Left colon (tissue), 2 donors: ENCODE results near the gene UNCX. TPM values are rescaled to one million over a fixed set of nuclear protein-coding genes. Genes with fewer than 3 reads are reported as not detected.
"Not testable (repeated sequence)": the region's sequence is repeated elsewhere in the genome, so short reads cannot be mapped to it uniquely, and the experiment has no call there.

Experiments
- ATAC-seq: fragments of 200-7000 bp; cut with Tn5 transposase; one replicate; pipeline ENCODE4 v1.9.1; 2020; ENCODE audit warnings: mild to moderate bottlenecking, moderate library complexity
- DNase-seq, 2 donors: peaks; one replicate each; pipeline ENCODE4 v3.0.0-alpha.2; 2020
- intact Hi-C, 2 donors: fragments of 100-400 bp; cut with DNase I in 1 of 2; cut with micrococcal nuclease in 1 of 2; formaldehyde crosslinking; loops; one replicate each; pipeline versions ENCODE4 v1.11.2 to v1.14.0; 2022; cut with DNase I, micrococcal nuclease
- total RNA-seq, 2 donors: library from RNA; stranded (reverse); fragmentation: NEBNext Ultra II Directional; extraction: Animal tissue kit (Norgen Biotek cat#: 25700); gene quantifications; one replicate each; pipeline ENCODE4 v1.2.1, GENCODE V29; 2021
- donor health status: DM: no; HTN: no; CAD: no.
- donor health status: DM: yes; HTN: yes; CAD: no.

Gene UNCX
- total RNA-seq, 2 donors from 2014 or later, result not detected

DNA sequence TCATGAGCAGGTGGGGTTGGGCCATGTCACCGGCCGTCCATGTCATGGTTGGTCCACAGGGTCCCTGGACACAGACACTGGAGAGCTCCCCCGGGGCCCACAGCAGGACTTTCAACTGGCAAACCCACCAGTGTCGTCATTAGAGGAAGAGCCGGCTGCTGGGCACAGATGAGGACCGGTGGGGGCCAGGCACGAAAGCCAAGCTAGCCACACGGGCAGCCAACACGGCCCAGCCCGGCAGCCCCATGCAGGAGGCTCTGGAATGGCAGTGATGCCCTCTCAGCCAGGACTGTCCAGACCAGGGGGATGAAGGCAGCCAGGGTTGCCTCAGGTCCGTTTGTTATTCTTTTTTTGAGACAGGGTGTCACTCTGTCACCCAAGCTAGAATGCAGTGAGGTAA lies 21.1 kb upstream of the UNCX start:
- intact Hi-C loops, result no loop called here
- ATAC-seq (no peak), DNase-seq (no peak)

DNA sequence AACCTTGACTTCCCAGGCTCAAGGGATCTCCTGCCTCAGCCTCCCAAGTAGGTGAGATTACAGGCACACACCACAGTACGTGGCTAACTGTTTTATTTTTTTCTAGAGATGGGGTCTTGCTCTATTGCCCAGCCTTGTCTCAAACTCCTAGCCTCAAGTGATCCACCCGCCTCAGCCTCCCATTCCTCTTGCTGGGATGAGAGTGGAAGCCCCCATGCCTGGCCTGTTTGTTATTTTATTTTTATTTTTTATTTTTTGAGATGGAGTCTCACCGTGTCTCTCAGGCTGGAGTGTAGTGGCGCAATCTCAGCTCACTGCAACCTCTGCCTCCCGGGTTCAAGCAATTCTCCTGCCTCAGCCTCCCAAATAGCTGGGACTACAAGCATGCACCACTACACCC lies 20.6 kb upstream of the UNCX start:
- DNase-seq, intact Hi-C loops, ATAC-seq: not testable (repeated sequence)

DNA sequence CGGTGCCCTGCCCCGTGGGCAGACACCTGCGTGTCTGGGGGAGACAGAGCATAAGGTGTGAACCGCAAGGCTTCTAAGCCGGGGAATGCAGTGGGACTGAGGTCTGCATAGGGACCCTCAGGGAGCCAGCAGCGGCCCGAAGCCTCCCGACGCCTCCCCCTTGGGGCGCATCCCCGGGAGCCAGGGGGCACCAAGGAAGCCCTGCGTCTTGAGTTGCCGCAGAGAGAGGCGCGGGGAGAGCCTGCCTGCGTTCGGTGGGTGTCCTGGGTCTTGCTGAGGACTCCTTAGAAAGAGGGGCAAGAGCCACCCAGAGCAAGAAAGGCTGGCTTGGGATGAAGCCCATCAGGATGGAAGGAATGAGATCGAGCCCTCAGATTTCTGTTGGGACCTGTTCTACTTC lies 18.2 kb upstream of the UNCX start:
- ATAC-seq, result no peak
- intact Hi-C loops, result no loop called here
- DNase-seq, result no peak

DNA sequence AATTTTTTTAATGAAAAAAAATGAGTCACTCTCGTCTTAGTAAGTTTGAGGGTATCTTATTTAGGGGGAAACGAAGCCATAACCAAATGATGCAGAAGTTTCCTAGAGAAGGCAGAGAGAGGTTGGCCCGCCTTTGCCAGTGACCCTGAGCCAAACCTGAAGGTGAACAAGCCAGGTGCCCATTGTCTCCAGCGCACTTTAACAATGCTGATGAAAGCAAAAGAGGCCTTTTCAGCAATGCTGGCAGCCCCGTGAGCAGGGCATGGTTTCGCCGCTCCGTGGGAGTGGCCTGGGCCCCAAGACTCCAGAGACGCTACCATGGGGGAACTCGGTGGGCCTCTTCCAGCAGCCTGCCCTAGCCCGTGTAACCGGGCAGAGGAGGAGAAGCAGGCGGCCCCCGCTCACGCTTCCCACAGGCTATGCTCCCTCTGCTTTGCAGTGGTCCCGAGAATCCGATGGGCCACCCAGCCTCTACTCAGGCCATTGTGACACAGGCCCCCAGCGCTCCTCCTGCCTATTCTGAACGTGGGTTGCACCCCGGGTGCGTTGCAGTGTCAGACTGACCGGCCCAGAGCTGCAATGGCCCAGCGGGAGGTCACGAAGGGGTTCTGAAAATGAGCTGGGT lies 14.0 kb upstream of the UNCX start:
- ATAC-seq (no peak), DNase-seq (no peak)
- intact Hi-C loops, result no loop called here

DNA sequence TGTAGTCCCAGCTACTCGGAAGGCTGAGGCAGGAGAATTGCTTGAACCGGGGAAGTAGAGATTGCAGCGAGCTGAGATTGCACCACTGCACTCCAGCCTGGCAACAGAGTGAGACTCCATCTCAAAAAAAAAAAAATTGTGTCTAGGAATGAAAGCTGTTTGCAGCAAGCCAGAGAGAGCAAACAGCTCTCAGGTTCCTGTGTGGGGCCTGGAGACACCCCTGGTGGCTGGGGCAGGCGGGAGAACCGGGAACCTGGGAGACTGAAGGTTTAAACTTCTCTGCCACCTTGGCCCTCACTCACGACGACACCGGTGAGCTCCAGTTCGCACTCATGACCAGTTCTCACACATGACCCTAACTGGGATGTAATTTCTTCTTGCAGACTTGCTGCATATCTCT lies 13.2 kb upstream of the UNCX start:
- intact Hi-C loops, result no loop called here
- ATAC-seq, result no peak
- DNase-seq, result no peak

DNA sequence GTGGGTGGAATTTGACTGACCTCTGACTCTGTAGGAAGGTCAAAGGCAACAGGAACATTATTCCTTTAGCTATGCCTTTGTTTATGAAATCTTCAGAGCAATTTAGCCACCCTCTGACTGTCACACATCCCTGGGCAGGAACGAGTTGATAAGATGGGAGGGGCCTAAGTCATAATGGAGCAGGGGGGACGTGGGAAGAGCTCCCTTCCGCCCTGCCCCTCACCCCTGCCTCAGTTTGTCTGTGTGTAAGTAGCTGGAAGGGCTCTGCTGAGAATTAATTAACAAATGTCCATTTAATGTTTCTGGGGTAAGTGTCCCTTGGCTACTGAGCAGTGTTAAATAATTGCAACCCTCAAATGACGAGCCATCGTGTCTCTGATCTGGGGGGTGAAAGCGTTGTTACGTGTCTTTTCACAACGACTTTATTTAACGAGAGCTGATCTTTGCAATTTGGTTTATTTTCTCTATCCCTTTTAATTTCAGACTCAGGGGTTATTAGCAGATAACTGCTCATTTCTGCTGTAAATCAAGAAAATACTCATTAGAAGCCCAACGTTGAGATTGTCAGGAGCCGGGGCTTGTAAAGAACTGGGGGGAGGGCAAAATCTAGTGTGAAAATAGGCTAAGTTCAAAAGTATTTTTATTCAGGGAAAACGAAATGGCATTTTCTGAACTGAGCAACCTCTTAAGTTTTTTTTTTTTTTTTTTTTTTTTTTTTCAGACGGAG lies 12.5 kb upstream of the UNCX start:
- ATAC-seq (no peak), DNase-seq (no peak)
- intact Hi-C loops, result loop anchor here (10.0 kb wide), 3 partner anchors 195 to 255 kb away; no protein-coding TSS in a partner anchor

DNA sequence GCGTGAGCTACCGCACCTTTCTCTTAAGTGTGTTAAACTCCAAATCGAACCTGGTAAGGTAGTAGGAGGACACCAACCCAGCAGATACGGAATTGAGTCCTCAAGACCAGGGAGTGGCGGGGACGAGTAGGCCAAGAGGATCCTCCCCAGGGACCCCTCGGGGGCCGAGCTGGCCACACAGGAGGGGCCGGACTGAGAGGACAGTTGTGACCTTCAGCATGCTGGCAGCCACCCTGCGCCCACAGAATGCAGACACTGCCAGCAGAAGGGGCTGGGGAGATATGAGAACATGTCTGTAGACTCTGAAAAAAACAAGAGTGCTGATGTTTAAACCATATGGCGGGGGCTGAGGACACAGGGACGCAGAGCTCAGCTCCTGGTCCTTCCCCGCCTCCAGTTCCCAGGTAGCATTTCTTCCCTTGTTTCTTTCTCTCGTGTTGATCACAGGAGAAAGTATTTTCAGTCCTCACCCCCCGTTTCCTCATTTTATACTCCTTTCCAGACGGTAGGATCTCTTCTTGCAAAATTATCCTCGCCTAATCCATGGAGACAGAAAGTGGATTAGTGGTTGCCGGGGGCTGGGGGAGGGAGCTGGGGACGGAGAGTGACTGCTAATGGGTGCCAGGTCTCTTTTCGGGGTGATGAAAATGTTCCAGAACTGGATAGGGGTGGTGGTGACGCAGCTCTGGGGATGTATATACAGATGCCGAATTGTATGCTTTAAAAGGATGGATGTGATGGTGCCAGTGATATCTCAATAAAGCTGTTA lies 11.5 kb upstream of the UNCX start:
- ATAC-seq, result no peak
- DNase-seq, result no peak
- intact Hi-C loops, result loop anchor here (10.0 kb wide), 3 partner anchors 194 to 254 kb away; no protein-coding TSS in a partner anchor

DNA sequence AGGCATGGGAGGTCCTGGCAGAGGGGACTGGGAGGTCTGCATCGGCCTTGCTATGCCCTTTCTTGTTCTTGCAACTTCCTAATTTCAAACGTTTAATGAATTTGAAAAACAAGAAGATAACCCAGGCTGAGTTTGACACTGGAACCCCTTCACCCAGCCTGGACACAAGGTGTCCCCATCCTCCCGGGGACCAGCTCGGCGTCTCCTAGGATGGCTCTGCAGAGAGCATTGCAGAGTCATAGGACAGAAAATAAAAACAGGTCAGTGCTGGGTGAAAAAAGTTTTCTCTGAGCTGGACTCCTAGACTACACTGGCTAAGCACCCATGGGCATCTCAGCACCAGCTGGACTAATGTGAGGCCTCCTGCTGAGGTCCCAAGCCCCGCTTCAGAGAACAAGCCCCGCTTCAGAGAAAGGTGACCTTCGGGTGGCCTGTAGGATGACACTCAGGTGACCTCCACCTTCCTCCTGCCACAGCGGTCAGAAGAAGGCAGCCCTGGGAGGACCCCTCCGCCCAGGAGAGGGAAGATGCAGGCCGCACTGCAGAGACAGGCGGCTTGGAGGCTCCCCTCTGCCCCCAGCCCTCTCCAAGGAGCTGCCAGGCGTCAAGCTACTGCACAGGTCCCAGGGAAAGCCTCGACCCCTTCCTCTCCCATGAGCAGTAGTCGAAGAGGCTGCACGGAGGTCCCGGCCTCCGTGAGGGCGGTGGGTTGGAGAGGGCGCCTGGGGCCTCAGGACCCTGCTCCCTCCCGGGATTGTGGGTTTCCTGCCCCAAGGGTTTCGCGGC lies 9.3 kb upstream of the UNCX start:
- ATAC-seq (peak; percentile 45), DNase-seq (no peak)
- intact Hi-C loops, result loop anchor here (10.0 kb wide), 3 partner anchors 191 to 251 kb away; no protein-coding TSS in a partner anchor

DNA sequence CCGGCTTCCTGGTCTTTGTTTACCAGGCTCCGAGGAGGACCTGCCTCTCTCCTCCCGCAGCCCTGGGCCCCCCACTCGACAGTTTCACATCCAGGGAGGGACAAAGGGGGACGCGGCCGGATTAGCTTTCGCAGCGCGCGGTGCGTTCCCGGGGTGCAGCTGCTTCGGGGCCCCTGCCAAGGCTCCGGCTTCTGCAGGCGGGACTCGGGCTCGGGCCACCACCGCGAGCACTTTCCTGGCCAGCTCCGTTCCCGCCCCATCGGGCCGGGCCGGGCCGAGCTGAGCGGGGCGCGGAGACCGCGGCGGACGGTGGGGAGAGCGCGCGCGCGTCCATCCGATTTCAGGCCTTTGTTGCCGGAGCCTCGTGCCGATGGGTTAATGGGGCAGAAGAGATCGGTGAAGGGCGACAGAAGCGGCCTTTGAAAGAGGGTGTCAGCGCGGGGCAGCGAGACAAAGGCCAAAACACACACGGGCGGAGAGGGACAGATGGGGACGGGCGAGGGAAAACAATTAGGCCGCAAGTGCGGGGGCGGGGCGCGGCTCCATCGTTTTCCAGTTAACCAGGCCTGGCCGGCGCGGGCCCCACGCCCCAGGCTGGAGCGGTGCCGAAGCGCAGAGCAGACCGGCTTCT lies 8.5 kb upstream of the UNCX start:
- no peak for ATAC-seq

DNA sequence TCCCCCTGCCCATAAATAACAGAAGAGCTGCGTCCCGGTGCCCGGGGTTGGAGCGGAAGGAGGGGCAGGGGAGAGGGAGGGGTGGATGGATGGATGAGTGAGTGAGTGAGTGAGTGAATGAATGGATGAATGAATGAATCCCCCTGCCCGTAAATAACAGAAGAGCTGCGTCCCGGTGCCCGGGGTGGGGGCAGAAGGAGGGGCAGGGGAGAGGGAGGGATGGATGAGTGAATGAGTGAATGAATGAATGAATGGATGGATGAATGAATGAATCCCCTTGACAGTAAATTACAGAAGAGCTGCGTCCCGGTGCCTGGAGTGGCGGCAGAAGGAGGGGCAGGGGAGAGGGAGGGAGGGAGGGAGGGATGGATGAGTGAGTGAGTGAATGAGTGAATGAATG lies 7.6 kb upstream of the UNCX start:
- intact Hi-C loops, result loop anchor here (10.0 kb wide), 3 partner anchors 190 to 250 kb away; no protein-coding TSS in a partner anchor
- DNase-seq (no peak), ATAC-seq (no peak)

More for the DNA sequence above, 8.5 kb upstream of the UNCX start:
- intact Hi-C loops, result loop anchor here (10.0 kb wide), 3 partner anchors 191 to 251 kb away; no protein-coding TSS in a partner anchor
- no peak for DNase-seq

DNA sequence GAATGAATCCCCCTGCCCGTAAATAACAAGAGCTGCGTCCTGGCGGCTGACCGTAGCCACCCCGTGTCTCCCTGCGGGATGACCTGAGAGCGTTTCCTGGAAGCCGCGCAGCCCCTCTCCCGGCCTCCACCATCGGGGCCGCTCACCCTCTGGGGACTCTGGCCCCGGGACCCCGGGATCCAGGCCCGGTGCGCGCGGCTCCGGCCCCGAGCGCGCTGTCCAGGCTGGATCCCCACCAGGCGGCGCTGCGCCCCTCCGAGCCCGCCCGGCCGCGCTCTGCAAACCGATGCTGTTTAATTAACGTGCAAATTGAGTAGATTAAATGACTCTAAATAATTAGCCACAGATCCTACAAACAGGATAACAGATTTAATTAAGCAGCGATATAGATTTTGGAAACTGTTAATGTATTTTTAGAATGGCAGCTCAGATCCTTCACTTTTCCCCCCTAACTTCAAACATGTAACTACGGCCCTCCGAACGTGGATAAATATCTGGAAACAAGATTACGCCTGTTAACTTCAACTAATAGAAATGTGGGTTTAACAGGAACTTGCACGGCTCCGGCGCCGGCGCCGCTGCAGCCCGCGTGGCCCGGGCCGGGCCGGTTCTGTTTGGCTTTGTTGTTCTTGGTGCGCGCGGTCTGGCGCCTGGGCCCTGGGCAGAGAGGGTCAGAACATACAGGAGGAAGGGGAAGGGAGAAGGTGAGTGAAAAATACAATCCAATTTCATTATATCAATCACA lies 7.1 kb upstream of the UNCX start:
- ATAC-seq (peak; percentile 57), DNase-seq (peak in 1 of 2 donors; percentile 34)
- intact Hi-C loops, result loop anchor here (10.0 kb wide), 3 partner anchors 189 to 249 kb away; no protein-coding TSS in a partner anchor

DNA sequence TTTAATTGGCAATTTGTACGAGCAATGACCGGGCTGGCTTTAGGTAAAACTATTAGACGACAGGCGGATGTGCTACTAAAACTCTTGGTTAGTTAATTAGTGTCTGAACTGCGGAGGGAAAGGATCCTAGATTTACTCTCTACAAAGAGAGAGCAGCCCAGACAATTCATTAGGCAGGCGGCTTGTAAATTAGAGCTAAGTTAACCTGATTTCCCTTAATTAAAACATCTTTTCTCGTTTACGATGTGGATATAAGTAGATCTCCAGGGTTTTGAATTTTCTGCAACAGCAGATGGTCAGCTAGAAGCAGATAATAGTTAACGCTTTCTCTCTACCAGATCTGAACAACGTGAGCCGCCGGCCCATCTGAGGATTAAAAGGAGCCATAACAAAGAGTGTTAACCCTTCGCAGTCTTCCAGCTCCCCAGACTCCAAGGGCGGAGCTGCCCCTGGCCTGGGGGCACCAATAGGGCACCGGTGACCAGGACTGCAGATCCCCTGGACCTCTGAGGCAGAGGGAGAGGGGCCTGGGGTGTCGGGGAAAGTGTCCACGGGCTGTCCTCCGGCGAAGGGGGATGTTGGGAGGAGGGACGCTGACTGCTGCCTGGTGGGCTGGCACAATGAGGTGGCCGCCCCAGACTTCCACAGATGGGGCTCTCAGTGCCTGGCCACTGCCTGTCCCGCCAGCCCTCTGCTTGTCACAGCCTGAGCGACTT lies 6.3 kb upstream of the UNCX start:
- ATAC-seq, result no peak
- intact Hi-C loops, result loop anchor here (10.0 kb wide), 3 partner anchors 188 to 248 kb away; no protein-coding TSS in a partner anchor
- no peak for DNase-seq

DNA sequence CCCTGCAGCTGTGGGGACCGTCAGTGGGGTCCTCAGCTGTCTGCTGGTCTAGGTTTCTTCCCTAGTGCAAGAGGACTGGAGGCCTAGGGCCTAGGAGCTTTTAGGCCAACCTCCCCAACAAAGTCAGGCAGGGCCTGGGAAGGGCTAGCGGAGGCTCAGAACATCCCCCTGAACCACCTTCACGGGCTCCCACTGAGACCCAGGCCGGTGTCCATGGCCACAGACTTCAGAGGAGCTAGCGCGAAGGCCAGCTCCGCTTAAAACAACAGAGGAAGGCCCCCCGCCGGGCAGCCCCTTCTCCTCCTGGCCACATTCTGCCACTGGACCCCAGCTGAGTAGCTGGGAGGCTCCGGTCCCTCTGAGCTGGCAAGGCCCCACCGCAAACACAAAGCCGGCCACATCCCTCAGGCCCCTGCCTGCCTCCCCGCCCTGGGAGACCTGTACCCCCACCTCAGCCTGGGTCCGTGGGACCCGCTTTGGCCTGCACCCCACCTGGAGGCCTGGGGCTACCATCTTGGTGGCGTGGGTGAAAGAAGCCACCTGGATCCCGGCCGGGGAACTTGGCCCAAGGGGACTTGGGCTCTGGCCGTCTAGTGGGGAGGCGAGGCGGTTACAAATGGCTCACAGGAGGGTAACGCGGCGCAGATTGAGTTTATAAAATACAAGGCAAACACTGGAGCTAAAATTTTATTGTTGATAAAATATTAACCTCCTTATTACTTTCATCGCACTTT lies 5.4 kb upstream of the UNCX start:
- intact Hi-C loops, result loop anchor here (10.0 kb wide), 3 partner anchors 188 to 248 kb away; no protein-coding TSS in a partner anchor
- DNase-seq (no peak), ATAC-seq (no peak)

DNA sequence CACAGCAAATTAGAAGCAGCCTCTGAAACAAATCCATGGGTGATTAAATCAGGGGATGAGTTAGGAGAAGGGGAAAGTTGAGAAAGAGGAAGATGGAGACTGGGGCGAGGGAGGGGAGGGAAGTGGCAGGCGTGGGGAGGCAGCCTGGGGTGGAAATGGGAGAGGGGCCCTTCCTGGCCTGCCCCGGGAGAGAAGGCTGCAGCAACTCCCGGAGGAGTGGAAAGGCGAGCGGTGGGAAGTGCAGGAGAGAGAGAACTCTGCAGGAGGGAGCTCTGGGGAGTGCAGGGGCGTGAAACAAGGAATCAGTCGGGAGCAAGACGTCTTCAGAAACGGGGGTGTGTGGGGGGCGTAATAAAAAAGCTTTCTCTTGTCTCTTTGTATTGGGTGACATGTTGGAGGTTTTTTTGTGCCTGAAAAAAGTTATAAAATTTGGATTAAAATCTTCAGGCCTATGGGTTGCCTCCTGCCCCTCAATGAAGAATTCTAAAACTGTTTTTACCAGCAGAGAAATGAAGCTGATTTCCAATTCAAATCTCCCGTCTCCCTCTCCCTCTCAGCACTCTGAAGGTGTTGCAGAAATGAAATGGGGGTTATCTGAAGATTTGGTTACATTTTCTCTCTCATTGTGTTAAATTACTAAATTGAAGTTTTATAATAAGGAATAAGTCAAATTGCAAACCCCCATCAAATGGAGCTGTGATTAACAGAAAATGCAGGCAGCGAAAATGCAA lies 4.7 kb upstream of the UNCX start:
- no peak for DNase-seq
- no peak for ATAC-seq
- intact Hi-C loops, result loop anchor here (10.0 kb wide), 3 partner anchors 187 to 247 kb away; no protein-coding TSS in a partner anchor

DNA sequence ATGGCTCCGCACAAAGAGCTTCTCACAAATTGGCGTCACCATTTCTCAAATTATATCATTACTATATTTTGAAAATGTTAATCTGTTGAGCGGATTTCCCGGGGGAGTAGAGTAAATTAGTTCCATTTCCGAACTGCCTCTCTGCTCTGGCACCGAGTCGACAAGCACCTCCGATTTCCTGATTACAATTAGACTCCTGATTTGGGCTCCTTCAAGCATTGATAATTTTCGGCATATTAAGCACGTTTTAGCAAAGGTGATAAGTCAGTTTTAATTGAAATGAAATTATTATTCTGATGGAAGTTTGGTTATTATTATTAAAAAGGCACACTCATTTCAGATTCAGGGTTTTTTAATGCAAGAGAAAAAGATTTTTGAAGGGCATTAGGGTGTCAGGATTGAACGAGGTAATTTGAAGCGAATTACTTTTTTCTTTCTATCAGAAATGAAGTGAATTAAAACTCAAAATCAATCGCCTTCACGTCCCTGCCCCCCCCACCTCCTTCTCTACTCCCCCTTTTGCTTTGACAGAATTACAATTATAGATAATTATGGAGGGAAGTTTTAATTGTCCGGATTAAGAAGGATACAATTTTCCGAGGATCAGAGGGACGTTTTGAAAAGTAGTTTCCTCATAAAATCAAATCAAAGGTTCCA lies 4.0 kb upstream of the UNCX start:
- DNase-seq (no peak), ATAC-seq (no peak)
- intact Hi-C loops, result loop anchor here (10.0 kb wide), 3 partner anchors 186 to 246 kb away; no protein-coding TSS in a partner anchor
